Upper lobe of left lung (tissue), 4 donors: ENCODE data around the gene NR2C2.

Source experiments
- EP300 ChIP-seq, 4 donors: sonication (generic); formaldehyde crosslinking; IDR thresholded peaks; one replicate each; pipeline ENCODE4 v1.5.1; 2017; ENCODE audit warnings: antibody characterized with exemption in 4 of 4, control low read depth in 2 of 4
- POLR2A ChIP-seq, 4 donors: fragments of 450-650 bp; IDR thresholded peaks; one replicate each; pipeline ENCODE4 v1.5.1; 2016 to 2017; ENCODE audit warnings: antibody characterized with exemption in 4 of 4, mild to moderate bottlenecking in 2 of 4
- POLR2AphosphoS5 ChIP-seq, 2 donors: sonication (generic); formaldehyde crosslinking; IDR thresholded peaks; one replicate each; pipeline ENCODE4 v1.5.1; 2017; ENCODE audit warnings: antibody characterized with exemption in 2 of 2
- TF ChIP-seq, protein P1 (sequence below), 6 experiments: fragments of 450-650 bp in 4 of 6; fragments of 200-600 bp in 2 of 6; sonication (generic) in 2 of 6; IDR thresholded peaks; one replicate each; pipeline ENCODE4 v1.5.1; 2016 to 2019; ENCODE audit warnings: antibody characterized with exemption in 6 of 6

DNA sequence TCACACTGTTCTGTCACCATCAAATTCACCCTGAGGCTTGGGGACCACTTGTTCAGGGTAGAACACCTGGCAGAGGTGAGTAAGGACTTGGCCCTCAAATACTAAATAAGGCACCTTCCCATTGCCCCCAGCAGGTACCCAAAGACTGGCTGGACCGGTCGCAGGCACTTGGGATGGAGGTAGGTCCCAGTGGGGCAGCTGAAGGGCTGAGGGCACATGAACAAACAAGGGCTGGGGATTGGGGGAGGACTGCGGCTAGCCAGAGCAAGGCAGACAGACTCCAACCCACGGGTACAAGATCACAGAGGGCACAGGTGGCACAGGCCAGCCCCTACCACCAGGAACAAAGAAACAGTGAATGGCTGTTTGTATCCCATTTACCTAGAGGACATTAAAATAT lies 115.9 kb downstream of the NR2C2 start:
- peak in 1 of 4 donors; percentile 62 for TF ChIP-seq POLR2A (IDR thresholded peaks at IDR 0.05)
- TF ChIP-seq, protein P1, sequence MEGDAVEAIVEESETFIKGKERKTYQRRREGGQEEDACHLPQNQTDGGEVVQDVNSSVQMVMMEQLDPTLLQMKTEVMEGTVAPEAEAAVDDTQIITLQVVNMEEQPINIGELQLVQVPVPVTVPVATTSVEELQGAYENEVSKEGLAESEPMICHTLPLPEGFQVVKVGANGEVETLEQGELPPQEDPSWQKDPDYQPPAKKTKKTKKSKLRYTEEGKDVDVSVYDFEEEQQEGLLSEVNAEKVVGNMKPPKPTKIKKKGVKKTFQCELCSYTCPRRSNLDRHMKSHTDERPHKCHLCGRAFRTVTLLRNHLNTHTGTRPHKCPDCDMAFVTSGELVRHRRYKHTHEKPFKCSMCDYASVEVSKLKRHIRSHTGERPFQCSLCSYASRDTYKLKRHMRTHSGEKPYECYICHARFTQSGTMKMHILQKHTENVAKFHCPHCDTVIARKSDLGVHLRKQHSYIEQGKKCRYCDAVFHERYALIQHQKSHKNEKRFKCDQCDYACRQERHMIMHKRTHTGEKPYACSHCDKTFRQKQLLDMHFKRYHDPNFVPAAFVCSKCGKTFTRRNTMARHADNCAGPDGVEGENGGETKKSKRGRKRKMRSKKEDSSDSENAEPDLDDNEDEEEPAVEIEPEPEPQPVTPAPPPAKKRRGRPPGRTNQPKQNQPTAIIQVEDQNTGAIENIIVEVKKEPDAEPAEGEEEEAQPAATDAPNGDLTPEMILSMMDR (IDR thresholded peaks at IDR 0.05): no peak
- peak in 1 of 2 donors; percentile 18 for TF ChIP-seq POLR2AphosphoS5 (IDR thresholded peaks at IDR 0.05)
- no peak for TF ChIP-seq EP300 (IDR thresholded peaks at IDR 0.05)
